DMS153 treated with DMSO at 0.1 percent for 48 hours (cell line): ENCODE results near the gene CIBAR2.

ENCODE experiments used
- DNase-seq: peaks from one replicate; lab custom pipeline; 2025; ENCODE audit not compliant: unreplicated experiment; lab: John Stamatoyannopoulos, UW

The CIBAR2 gene

DNA sequence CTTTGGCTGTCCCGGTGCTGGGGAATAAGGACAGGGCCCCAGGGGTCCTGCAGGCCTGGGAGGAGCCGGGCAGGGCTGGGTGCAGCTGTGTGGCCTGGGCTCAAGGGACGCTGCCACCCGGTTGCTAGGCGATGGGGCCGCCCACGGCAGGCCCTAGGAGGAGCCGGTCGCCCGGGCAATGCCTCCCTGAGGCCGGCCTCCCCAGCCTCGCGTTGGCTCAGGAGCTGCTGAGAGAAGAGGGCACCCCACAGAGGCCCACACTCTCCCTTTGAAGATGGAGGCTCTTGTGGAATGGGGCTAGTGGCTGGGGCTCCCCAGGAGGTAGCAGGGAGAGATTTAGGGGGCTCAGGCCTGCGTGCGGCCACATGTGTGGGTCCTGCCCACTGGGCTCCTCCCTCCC, at the start of gene CIBAR2:
Gene CIBAR2, minus strand, starts transcription at position 109 of the 400 bp plus-strand sequence. CDS start 120 bp downstream, outside the sequence.
- peak; percentile 23 for DNase-seq

DNA sequence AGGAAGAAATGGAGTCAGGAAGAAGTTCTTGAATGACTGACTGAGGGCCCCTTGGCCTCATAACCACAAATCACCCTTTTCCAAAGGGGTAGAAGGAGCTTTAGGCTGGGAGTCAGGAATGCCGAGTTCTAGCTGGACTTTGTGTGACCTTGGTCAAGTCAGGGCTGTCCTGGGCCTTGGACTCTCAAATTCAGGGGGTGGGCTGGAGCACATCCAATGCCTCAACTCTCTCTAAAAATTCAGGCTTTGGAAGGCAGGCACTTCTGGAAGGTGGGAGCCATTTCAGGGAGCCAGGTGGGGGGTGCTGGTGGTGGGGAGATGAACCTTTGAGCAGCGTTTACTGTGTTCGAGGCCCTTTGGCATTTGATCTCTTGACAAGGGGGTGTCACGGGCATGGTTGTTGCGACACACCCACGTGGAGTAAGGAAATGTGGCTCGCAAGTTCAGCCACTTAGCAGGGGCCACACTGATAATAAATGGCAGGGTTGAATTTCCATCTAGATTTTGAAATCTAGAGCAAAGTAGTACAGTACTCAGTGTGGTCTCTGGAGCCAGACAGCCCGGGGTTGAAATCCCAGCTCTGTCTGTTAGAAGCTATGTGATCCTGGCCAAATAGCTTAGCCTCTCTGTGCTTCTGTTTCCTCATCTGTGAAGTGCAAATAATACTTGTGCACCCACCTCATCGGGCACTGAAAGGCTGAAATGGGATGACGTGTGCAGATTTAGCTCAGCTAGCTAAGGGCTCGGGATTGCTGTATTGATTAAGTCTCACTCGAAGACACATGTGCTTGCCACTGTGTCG, 47.1 kb upstream of the CIBAR2 start:
- DNase-seq, result no peak

DNA sequence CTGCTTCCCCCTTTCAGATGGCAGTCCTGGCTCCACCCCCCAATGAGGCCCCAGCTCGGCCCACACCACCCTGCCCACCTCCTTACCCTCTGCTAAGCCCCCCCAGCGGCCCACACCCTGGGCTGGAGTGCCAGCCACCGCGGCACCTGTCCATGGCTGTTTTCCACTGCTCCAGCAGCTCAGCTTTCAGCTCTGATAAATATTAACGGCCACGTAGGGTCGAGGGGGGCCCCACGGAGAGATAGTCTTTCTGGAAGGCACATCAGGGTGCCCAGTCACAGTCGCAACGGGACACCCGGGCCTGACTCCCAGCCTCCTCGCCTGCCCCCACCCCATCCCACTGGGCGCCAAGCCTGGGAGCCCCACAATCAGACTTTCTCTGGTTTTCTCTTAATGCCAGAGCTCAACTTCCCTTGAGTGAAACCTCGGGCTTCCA, 46.5 kb upstream of the CIBAR2 start:
- DNase-seq, result no peak

DNA sequence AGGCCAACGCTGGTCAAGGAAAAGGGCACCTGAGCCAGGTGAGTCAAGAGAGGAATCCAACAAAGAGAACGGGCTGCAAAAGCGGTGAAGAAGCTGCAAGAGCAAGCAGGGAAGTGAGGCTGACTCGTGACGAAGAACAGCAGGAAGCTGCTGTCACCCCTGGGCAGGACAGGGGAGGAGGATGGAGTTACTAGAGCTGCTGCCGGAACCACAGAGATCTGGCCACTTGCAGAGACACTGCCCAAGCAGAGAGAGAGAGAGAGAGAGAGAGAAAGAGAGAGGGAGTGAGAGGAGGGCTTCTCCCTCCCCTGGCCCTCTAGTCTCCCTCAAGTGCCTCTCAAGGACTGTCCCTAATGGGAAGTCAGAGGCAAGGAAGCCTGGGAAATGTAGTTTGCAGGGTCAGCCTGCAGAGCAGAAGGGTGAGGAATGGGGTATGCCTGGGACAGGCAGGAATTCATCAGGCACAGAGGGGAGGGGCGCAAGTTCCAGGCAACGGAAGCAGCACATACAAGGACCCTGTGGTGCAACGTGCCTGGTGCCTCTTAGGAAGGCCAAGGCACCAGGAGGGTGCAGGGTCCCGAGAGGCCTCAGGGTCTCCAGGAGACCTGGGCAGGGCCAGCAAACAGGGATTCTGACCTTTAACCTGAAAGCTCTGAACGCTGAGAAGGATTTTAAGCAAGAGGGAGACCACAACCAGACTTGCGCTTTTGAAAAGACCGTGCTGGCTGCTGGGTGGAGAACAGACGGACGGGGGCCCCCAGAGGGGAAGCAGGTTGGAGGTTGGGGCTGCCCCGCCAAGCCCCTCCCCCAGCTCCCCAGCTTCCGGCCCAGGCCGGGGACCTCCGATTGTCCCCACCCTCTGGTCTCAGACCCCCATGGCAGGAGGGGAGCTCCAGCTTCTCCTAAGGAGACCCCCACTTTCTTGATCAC, 45.8 kb upstream of the CIBAR2 start:
- no peak for DNase-seq

DNA sequence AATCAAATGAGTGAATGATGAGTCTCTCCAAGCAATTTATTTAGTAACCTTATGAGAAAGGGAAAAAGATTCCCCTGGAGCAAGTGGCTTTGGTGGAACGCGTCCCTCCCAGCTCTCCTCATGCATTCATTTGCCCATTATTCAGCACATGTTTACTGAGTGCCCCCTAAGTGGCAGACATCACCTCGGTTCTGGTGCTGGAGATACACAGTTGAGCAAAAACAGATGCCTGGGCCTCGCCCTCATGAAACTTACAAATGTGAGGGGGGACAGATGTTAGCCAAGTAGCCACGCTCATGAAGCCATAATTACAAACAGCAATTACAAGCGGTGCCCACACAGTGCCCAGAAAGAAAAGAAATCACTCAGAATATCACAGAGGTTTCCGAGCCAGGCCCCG, 45.1 kb upstream of the CIBAR2 start:
- DNase-seq, result no peak

DNA sequence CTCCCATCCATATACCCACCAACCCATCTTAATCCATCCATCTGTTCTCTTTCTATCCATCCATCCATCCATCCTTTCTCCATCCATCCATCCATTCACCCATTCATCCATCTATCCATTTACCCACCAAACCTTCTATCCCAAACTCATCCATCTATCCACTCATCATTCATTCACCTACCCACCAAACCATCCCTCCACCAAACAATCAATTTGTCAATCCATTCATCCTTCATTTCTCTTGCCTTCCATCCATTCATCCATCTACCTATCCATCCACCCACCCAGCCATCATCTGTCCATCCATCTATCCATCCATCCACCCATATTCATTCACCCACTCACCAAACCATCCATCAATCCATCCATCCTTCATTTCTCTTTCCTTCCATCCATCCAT, 44.6 kb upstream of the CIBAR2 start:
- DNase-seq, result no peak

DNA sequence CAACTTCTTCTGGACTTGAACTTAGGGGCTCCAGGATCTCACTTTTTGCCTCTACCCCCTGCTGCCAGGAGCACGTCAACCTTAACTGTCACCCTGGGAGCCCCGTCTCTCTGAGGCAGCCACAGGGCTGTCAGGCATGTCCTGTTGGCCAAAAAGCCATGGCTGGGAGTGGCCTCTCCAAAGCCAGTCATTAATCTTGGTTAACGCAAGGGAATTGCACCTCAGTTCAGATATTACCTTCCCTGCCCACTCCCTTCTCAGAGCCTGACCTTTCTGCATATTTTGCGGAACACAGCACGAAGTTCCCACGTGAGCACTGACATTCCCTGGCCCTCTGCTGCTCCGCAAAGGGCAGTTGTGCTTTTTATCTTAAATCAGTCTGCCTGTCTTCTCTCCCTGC, 44.2 kb upstream of the CIBAR2 start:
- no peak for DNase-seq

DNA sequence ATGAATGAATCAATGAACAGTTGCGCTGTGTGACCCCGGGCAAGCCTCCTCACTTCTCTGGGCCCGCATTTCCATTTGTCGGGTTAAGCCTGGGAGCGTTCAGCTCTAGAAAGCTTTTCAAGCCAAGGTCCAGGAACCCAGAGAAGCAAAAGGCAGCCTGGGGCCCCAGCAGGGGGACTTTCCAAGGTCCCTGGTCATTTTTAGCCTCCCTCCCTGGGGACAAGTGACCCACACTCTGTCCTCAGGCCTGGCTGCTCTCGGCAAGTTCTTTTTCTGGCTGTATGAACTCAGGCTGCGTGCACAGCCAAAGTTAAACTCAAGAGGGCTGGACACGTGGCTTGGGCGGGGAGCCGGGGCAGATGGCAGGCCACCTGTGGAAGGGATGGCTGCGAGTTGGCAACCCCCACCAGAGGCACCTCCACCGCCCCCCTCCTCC, 41.4 kb upstream of the CIBAR2 start:
- DNase-seq, result no peak

DNA sequence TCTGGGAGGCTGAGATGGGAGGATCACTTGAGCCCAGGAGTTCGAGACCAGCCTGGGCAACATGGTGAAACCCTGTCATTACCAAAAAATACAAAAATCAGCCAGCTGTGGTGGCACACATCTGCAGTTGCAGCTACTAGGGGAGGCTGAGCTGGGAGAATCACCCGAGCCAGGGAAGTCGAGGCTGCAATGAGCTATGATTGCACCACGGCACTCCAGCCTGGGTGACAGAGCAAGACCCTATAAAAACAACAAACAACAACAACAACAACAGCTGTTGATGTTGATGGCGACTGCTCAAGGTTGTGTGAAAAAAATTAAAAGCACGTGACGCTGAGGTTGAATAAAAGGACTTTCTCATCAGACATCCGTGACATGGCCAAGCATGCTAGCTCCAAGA, 40.8 kb upstream of the CIBAR2 start:
- no peak for DNase-seq

DNA sequence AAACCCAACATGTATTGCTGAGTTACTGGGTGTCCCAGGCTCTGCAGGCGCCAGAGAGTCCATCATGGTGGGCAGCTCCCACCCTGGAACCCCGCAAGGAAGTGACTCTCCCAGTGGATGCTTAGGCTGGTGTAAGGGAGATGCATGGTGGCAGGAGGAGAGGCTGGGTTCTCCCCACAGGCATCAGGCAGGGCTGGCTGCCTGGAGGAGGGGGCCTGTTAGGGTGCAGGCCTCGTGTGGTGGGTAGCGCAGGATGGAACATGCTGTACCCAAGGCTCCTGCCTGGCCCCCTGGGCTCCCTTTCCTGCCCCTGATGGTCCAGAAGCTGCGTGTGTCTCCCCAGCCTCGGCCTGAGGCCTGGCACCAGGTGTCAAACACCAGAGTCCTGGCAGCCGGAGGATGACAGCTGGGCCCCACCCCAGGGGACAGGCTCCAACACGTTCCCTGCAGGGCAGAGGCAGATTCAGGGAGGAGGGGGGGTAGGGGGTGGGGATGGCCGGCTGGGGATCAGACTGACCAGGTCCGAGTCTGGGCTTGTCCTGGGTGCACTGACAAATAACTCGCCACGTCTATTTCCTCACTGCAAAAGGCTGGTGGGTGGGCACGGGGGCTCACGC, 40.2 kb upstream of the CIBAR2 start:
- no peak for DNase-seq

DNA sequence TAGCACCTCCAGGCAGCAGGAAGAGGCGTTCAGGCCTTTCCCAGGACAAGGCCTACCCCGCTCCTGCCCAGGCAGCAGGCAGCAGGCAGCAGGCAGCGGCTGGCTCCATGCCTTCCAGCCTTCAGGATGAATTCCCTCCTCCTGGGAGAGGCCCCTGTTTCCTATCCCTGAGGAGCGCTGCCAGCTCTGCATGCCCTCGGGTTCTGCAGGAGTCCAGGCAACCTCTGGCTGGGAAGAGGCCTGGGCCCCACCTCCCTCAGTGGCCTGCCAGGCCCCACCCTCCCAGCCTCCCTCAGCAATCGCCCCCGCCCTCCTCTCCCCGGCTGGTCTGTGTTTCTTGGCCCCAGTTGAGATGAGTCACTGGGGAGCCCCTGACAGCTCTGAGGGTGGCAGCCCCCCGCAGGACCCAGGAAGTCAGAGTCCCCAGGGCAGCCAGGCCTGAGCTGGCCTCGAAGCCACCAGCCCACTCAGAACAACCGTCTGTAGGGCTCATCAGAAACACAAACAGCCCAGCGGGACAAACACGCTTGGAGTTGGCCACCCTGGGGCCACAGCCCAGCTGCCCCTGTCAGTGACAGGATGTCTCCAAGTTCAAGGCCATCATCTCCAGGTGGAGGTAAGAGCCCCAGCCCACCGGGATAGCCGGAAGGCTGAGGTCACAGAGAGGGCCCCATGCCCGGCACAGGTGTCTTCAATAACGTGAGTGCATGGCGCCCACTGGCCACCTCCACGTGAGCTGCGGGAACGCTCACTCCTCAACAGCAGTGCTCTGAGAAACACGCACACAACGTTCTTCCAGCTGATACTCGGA, 39.5 kb upstream of the CIBAR2 start:
- no peak for DNase-seq

DNA sequence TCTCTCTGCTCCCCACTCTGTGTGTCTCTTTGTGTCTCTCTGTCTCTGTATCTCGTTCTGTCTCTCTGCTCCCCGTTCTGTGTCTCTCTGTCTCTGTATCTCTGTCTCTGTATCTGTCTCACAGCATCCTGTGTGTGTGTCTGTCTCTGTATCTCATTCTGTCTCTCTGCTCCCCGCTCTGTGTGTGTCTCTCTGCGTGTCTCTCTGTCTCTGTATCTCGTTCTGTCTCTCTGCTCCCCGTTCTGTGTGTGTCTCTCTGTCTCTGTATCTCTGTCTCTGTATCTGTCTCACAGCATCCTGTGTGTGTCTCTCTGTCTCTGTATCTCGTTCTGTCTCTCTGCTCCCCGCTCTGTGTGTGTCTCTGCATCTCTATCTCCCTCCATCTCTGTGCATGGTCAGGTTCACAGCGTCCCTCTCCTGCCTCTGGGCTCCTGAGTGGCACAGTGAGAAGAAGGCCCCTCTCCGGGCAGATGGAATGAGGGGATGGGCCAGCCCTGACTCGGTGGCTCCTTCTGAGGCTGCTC, 38.9 kb upstream of the CIBAR2 start:
- no peak for DNase-seq

DNA sequence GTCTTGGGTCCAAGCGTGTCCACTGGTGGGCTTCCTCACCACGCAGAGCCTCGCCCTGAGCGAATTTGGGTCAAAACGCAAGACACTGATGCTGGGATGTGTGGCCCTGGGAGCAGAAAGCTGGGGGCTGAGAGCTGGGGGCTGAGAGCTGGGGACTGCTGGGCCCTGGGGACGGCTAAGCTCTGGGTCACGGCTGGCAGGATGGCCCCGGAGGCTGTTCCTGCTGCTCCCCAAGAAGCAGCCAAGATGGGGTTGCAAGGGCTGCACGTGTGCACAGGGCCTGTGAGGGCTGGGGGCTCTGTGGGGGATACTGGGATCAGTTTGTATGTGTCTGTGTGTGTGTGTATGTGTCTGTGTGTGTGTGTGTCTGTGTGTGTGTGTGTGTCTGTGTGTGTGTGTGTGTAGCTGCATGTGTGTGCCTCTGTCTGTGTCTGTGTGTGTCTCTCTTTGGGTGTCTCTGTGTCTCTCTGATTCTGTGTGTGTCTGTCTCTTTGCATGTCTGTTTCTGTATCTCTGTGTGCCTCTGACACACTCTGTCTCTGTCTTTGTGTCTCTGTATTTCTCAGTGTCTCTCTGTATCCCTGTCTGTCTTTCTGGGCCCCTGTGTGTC, 38.2 kb upstream of the CIBAR2 start:
- DNase-seq, result no peak

DNA sequence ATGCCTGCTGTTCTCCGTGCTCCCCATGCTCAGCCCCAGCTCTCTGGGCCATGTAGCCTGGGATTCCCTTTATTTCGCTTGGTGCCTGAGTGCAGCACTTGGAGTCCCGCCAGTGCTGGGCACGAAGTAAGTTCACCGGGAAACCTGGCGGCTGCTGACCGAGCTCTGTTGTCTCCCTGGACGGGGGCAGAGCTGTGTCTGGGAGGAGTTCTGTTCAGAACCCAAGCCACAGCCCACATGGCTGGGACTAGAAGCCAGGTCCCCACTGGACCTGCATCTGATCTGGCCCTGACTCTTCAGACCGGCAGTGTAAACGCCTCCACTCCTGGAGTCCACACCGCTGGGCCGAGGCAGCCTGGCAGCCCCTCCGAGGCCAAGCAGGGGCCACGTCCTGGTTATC, 37.5 kb upstream of the CIBAR2 start:
- DNase-seq, result no peak

DNA sequence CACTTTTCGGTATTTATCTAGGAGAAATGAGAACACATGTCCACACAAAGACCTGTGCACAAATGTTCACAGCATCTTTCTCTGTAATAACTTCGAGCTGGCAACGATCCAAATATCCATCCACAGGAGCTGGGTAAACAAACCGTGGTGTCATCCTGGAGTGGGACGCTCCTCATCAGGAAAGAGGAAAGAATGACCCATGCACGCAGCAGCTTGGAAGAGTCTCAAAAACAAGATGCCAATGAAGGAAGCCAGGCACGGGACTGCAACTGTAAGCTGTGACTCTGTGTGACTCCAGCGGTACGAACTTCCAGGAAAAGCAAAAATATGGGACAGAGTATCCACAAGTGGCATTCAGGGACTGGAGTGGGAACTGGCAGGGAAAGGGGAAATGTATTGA, 36.7 kb upstream of the CIBAR2 start:
- no peak for DNase-seq

DNA sequence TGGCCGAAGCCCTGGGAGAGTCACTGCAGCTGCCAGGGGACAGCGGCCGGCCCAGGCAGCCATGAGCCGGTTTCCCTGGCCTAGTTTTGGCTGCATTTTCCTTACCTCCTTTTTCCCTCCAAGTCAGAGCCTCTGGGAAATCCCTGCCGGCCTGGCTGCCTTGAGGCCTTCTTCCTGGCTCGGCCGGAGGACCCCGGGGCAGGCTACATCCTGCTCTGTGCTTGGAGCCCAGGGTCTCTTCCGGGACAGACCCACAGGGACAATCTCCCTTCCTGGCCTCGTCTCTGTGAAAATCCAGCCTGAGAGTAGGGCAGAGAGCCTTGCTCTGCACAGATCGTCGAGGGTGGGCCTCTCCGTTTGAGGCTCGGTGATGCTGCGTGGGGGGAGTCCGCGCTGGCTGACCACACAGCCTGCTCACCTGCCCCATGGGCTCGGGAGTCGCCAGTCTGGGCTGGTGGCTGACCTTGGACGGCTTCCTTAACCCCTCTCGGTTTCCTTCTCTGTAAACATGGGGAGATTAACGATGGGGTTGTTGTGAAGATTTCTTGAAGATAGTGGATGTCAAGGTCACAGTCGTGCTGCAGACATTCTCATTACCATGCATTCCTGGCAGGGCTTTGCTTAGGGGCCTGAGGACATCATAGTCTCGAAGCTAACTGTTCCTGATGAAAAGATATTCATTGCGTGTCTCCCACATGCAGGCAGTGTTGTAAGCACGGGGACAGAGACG, 34.8 kb upstream of the CIBAR2 start:
- no peak for DNase-seq

DNA sequence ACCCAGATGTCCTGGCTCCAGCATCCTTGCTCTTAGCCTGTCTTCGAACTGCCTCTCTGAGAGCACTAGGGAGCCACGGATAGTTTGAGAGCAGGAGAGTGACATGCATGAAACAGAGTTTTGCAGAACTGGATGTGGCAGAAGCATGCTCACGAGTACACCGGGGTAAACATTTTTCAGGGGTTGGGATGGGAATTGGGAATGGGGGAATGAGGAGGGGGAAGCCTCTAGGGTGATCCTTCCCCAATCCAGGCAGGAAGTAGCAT, 34.2 kb upstream of the CIBAR2 start:
- DNase-seq, result no peak

DNA sequence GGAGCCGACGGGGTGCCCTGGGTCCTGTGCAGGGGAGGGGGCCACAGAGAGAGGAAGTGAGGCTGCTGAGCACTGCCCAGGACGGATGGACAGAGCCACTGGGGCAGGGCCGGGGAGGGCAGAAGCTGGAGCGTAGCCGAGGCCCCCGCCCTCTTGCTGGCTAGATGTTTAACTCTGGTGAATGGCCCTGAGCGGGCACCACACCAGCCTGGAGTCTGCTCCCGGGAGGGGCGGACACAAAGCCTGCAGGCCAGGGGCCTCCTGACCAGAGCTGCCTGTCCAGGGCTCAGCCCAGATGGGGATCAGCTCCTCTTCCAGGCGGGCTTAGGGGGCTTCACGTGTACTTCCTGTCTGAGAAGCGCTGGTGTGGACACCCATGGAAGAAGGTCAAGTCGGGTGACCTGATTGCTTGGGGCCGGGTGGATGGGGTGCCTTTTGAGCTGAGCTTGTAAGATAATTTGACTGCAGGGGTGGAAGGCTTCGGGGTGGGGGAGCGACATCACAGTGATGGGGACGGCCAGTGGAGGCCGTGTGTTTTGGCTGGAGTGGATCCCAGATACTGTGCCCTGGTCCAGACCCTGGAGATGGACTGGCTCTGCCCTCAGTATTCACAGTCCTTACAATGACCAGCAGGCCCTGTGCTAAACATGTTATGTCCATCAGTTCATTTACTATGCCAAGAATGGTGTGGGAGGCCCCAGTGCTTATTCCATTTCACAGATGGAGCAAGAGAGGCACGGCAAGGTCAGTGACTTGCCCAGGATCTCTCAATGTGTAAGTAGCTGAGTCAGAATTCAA, 33.7 kb upstream of the CIBAR2 start:
- no peak for DNase-seq

DNA sequence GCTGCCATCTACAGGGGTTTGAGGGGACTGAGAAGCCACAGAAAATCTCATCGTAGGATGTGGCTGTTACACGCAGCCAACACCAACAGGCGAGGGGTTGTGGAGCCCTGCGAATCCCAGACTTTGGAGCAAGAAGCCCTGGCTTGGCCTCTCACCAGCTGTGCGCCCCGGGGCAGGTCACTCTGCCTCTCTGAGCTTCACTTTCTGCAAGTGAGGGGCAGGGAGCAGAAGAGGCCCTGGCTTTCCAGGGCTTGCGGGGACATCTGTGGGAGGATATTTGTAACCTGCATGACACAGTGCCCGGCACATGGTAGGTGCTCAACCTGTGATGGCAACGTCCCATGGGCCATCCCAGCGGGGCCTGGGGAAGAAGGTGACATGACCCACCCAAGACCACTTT, 32.9 kb upstream of the CIBAR2 start:
- no peak for DNase-seq
